GM21619 (cell line): Measurements from ENCODE around the gene SGO2.
"Not testable (repeated sequence)": the region's sequence is repeated elsewhere in the genome, so short reads cannot be mapped to it uniquely, and the experiment has no call there.

Experiments
- ATAC-seq: cut with Tn5 transposase; IDR thresholded peaks from one replicate; pipeline ENCODE4 v1.9.1; 2021; ENCODE audit not compliant: unreplicated experiment

The SGO2 gene

DNA sequence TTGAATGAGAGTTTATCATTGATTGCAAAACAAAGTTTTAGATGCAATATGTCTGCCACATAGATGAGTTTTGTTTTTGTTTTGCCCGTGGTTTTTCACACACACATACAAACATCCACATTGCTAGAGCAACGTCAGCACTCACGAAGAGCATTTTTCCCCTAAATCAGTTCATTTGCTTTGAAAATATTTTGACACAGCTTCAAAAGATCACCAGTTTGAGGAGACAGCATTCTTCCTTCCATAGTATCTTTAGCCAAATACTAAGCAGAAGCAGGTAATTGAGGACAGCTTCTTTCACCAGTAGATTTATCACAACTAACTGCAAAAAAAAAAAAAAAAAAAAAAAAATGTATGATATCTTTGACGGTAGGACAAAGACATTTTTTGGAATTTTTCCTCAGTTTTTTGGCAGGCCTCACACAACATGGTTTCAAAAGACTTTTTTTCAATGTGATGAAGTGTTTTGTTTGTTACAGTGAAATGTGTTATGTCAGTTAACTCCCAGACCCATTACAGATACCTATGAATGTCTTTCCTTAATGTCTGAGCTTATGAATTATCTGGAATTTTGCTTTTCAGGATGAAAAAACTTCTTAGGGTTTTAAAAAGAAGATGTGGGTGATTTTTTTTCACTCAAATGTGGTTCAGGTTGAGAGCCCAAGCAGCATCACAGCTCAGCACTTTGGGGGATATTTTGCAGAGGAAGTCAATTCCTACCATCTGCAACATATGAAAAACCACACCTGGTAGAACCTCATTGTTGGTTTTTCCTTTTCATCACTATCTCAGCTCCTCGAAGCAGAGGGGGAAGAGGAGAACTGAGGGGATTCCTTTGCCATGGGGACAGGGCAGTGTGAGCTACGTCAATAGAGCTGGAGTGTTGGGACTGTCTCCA, 91.4 kb downstream of the SGO2 start:
- ATAC-seq: no peak

GRCh38 chr2:200618054-200618419, 92.0 kb downstream of the SGO2 start:
- no peak for ATAC-seq

DNA sequence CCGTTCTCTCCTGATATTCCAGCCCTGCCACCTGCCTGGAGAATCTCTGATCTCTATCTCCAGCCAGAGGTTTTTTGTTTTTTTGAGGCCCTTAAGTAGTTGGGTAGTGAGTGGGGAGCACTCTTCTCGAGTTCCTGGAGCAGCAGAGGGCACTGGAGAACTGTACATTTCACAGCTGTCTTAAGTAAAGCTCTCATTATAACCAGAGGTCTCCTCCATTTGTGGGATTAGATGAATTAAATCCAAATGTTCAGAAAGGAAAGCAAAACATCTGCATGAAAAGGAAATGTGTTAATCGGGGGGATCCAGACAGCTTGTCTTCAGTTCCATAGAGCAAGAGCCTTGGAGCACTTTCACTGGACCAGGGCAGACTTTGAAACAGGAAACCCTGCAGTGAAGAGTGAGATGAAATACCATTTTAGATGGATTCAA, 92.6 kb downstream of the SGO2 start:
- no peak for ATAC-seq

DNA sequence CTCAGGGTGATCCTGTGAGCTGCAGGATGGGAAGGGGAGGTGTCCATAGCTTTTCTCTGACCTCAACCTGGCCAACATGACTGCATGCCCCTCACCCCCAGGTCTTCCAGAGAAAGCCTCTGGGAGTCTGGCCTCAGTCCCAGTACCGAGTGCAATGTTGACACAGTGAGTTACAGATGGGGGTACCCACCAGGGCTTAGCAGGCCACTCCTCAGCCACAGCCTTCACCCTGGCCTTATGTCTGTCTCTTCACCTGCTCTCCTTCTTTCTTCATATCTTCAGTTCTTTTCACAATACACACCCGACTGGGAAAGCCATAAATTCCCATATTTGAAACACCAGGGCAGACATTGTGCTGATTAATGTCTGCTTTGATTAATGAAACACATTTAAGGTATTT, 93.3 kb downstream of the SGO2 start:
- ATAC-seq: no peak

- no peak for ATAC-seq
Observed at GRCh38 chr2:200620606-200621390, 94.8 kb downstream of the SGO2 start.

DNA sequence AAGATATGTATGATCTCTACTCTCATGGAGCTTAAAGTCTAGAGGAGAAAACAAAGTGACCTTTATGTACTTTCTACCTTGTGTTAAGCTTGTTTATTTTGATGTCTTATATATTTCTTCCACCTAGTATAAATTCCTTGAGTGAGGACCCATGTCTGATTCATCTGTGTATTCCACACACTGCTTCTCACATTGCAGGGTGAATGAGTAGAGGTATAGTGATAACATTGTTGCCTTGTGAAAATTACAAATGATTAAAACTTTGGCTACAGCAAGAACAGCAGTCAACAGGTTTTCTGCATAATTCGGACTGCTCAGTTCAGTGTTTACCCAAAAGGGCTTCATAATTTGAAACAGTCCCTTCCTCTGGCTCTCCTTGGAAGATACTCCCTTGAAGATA, 96.1 kb downstream of the SGO2 start:
- no peak for ATAC-seq

DNA sequence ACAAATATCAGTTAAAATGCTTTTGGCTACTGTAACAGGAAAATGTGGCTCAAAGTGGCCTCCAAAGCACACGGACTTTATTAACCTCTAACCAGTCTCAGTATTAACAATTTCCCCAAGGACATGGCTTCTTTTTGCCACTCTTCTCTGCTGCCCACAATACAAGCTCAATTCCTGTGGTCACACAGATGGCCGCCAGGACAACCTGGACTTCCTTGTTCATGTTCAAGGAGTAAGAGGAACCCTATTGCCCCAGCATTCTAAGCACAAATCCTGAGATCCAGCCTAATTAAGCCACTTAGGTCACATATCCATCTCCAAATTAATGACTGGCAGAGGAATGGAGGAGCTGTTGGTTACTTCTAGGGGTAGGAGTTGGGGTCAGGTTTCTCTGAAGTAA, 98.0 kb downstream of the SGO2 start:
- no peak for ATAC-seq

- ATAC-seq: no peak
Observed at GRCh38 chr2:200624658-200625057, 98.7 kb downstream of the SGO2 start.

- ATAC-seq: no peak
Observed at GRCh38 chr2:200625282-200625681, 99.3 kb downstream of the SGO2 start.

DNA sequence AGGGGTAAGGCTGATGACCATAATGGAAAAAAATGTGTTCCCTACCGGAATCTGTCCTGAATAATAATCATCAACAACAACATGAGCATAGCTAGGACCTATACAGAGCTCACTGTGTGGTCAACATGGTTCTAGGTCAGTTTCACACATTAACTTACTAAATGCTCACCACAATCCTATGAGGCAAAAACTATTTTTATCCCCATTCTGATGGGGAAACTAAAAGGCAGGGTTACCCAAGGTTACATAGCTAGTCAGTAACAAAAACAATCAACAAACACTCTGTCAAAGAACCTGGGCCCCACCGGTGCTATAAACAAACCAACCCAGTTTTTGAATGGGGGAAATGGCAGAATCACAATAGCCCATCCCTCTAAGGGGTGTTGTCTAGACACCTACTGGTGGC, 100.0 kb downstream of the SGO2 start:
- ATAC-seq: no peak

GRCh38 chr2:200627110-200627770, 101.2 kb downstream of the SGO2 start:
- ATAC-seq: no peak

GRCh38 chr2:200628461-200628860, 102.5 kb downstream of the SGO2 start:
- ATAC-seq: not testable (repeated sequence)

DNA sequence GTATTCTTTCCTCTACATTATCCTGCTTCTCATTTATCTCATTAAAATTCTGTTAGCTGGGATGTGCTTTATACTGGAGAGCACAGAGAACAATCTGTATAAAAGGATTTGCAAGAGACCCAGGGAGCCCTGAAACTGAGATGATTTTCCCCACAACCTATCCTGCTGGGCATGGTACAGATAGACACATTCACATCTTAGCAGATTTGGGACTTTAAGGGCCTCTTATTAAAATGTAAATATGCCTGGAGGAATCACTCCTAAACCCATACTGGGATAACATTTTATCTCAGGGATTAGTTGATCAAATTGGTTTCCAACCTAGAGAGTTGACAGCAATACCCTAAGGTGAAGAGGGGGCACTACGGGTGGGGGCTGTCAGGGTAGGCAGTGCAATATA, 105.3 kb downstream of the SGO2 start:
- ATAC-seq: no peak
